ENCODE data around the gene SIK2. TPM values are rescaled to one million over a fixed set of nuclear protein-coding genes. Genes with fewer than 3 reads are reported as not detected.

The SIK2 gene
- total and polyA plus RNA-seq, 2 donors = 10.4 to 14.2 TPM

DNA sequence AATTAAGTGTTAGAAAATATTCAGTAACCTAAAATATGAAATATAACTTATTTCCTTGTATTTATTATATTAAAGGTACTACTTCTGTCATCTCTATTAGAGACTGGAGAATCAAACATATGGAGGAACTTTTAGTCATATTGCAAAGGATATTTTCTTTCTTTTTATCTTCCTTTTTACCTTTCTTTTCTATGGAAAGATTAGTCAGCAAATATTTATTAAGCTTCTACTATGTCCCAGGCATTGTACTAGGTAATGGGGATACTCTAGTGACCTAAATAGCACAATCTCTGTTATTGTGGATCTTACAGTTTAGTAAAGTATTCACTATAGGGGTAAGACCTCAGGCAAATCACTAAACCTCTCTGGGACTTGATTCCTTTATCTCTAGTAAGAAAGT, 18.3 kb downstream of the SIK2 start:
- DNase-seq (ENCODE audit: extremely low spot score) = no peak
- Histone ChIP-seq H3K36me3 (ENCODE audit: insufficient read depth) (no peaks in the 10 kb centered on the region), H3K4me1 (ENCODE audit: insufficient read depth) (no peaks in the 10 kb centered on the region)

GRCh38 chr11:111623527-111624030, 21.3 kb downstream of the SIK2 start:
- Histone ChIP-seq H3K27ac (ENCODE audit: low read depth) (no peak overlapping the region), H3K36me3 (ENCODE audit: insufficient read depth) (no peaks in the 10 kb centered on the region), H3K4me3 (ENCODE audit: low read depth, low read length) (no peak overlapping the region), H3K4me1 (ENCODE audit: insufficient read depth) (no peaks in the 10 kb centered on the region)
- DNase-seq (ENCODE audit: extremely low spot score) = no peak
- 95% methylated on average over 4 of the region's 4 CpGs for WGBS

More for the DNA sequence above, 18.3 kb downstream of the SIK2 start:
- no peak overlapping the region for H3K27ac ChIP-seq (ENCODE audit: low read depth)
- H3K4me3 ChIP-seq (ENCODE audit: low read depth, low read length) = no peak overlapping the region

DNA sequence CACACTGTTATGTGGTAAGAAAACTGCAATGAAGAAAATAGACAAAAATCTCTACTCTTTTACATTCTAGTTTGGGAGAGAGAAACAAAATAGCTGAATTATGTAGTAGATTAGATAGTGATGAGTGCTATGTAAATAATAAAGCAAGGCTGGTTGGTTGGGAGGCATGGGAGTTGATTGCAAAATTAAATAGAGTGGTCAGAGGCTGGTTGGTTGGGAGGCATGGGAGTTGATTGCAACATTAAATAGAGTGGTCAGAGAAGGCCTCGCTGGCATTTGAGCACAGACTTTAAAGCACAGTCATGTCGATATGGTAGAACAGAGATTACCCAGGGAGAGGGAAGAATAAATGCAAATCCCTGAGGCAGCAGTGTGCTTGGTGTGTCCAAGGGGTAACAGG, 22.4 kb downstream of the SIK2 start:
- Histone ChIP-seq H3K36me3 (ENCODE audit: insufficient read depth) (no peaks in the 10 kb centered on the region), H3K4me1 (ENCODE audit: insufficient read depth) (no peaks in the 10 kb centered on the region), H3K27ac (ENCODE audit: low read depth) (no peak overlapping the region), H3K4me3 (ENCODE audit: low read depth, low read length) (no peak overlapping the region)
- DNase-seq (ENCODE audit: extremely low spot score) = no peak
- WGBS = 87% methylated on average over 2 of the region's 2 CpGs

- Histone ChIP-seq H3K27ac (ENCODE audit: low read depth) (no peak overlapping the region), H3K4me1 (ENCODE audit: insufficient read depth) (no peaks in the 10 kb centered on the region), H3K36me3 (ENCODE audit: insufficient read depth) (no peaks in the 10 kb centered on the region), H3K4me3 (ENCODE audit: low read depth, low read length) (no peak overlapping the region)
- 90% methylated on average over 1 of the region's 1 CpG for WGBS
- DNase-seq (ENCODE audit: extremely low spot score) = no peak
These were observed 25.3 kb downstream of the SIK2 start for GRCh38 chr11:111627591-111627990.

DNA sequence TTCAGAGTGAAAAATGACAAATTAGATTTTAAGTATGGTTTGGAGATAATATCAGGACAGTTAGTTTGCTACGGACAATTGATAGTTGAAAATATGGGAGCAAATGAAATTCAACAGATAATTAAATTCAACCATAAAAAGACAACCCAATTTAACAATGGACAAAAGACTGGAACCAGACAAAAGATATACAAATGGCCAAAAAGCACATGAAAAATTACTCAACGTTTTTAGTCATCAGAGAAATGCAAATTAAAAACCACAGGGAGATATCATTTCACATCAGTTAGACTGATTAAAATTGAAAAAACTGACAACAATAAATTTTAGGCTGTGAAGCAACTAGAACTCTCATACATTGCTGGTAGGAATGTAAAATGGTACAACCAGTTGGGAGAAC, 27.2 kb downstream of the SIK2 start:
- WGBS = 84% methylated on average over 2 of the region's 2 CpGs
- DNase-seq (ENCODE audit: extremely low spot score) = no peak

DNA sequence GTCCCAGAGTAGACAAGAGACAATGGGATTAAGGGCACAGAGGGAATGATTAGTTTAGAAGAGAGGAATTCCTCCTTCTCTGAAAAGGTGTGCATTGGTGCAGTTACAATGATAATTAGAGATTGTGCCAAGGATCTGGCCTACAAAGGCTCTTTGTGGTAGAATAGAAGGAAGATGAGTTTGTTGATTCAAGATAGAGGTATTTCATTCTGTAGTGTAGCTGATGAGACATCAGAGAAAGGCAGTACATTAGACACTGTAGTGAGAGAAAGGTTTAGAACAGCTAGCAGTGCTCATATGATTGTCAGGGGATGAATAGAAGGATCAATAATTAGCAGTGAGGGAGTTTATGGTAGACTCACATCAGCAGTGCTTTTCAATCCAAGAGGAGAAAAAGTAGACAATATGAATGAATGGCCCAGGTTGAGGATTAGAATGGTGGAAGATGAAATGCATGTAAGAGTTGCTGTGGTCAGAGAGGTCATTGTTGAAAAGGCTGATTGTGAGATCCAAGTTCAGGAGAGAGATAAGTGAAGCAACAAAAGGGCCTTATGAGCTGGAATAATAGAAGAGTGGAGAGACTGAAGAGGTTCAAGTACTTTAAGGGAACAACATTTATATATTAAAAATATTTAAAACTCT, 28.9 kb downstream of the SIK2 start:
- H3K4me1 ChIP-seq (ENCODE audit: insufficient read depth) = no peaks in the 10 kb centered on the region
- H3K27ac ChIP-seq (ENCODE audit: low read depth) = no peak overlapping the region
- H3K4me3 ChIP-seq (ENCODE audit: low read depth, low read length) = no peak overlapping the region
- DNase-seq (ENCODE audit: extremely low spot score) = no peak
- no peaks in the 10 kb centered on the region for H3K36me3 ChIP-seq (ENCODE audit: insufficient read depth)

More for the DNA sequence above, 27.2 kb downstream of the SIK2 start:
- H3K27ac ChIP-seq (ENCODE audit: low read depth) = no peak overlapping the region
- no peaks in the 10 kb centered on the region for H3K4me1 ChIP-seq (ENCODE audit: insufficient read depth)
- no peak overlapping the region for H3K4me3 ChIP-seq (ENCODE audit: low read depth, low read length)
- no peaks in the 10 kb centered on the region for H3K36me3 ChIP-seq (ENCODE audit: insufficient read depth)

GRCh38 chr11:111631666-111632039, 29.4 kb downstream of the SIK2 start:
- Histone ChIP-seq H3K27ac (ENCODE audit: low read depth) (no peak overlapping the region), H3K4me1 (ENCODE audit: insufficient read depth) (no peaks in the 10 kb centered on the region), H3K36me3 (ENCODE audit: insufficient read depth) (no peaks in the 10 kb centered on the region), H3K4me3 (ENCODE audit: low read depth, low read length) (no peak overlapping the region)
- WGBS = 86% methylated on average over 3 of the region's 3 CpGs
- DNase-seq (ENCODE audit: extremely low spot score) = no peak

- Histone ChIP-seq H3K36me3 (ENCODE audit: insufficient read depth) (no peaks in the 10 kb centered on the region), H3K27ac (ENCODE audit: low read depth) (no peak overlapping the region), H3K4me1 (ENCODE audit: insufficient read depth) (no peaks in the 10 kb centered on the region), H3K4me3 (ENCODE audit: low read depth, low read length) (no peak overlapping the region)
- WGBS = 92% methylated on average over 4 of the region's 4 CpGs
- DNase-seq (ENCODE audit: extremely low spot score) = no peak
These were observed 30.4 kb downstream of the SIK2 start for GRCh38 chr11:111632516-111633220.

DNA sequence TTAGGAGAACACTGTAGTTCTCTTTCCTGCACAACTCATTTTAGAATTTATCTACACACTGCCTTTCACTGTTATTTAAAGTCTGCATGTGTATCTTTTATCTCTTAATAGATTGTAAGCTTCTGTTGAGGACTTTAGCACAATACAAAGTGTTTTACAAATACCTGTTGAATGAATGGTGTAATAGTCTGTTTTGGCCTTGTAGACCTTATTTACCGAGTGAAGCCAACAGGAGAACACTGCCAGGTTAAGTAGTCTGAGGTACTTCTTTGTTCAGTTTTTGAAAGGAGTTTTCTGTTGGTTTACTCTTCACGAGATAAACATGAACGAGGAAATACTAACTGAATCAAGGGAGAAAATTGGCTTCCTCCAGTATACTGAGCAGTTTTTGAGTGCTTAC, 31.0 kb downstream of the SIK2 start:
- Histone ChIP-seq H3K4me3 (ENCODE audit: low read depth, low read length) (no peak overlapping the region), H3K36me3 (ENCODE audit: insufficient read depth) (no peaks in the 10 kb centered on the region), H3K4me1 (ENCODE audit: insufficient read depth) (no peaks in the 10 kb centered on the region), H3K27ac (ENCODE audit: low read depth) (no peak overlapping the region)
- no peak for DNase-seq (ENCODE audit: extremely low spot score)
- 69% methylated on average over 3 of the region's 3 CpGs for WGBS

DNA sequence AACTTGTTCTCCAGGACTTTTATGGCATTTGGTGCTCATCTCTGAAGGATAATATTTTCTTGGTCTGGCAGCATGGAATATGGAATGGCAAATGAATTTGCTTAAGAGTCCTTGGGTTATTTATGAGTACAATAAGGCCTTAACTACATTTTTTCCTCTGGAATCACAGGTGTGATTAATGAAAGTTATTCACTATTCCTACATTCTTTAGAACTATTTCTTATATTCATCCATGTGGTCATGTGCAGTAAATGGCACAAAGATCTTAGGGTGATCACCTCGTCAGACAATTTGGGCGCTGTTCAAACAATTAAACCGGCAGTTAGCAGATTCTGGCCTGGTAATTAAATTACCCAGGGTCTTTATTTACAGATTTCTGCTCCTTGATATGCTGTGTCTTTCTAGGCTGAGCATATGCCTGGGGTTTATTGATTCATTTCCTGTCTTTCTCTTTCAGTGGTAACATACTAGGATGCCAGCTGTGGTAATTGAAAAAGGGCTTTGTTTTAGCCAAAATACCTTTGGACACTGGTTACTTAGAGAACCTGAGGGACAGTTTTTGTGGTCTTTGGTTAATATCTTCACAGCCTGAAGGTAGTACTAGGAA, 31.6 kb downstream of the SIK2 start:
- no peaks in the 10 kb centered on the region for H3K36me3 ChIP-seq (ENCODE audit: insufficient read depth)
- no peak for DNase-seq (ENCODE audit: extremely low spot score)
- H3K4me1 ChIP-seq (ENCODE audit: insufficient read depth) = no peaks in the 10 kb centered on the region
- H3K27ac ChIP-seq (ENCODE audit: low read depth) = peak overlapping the region; percentile 23
- 46% methylated on average over 3 of the region's 3 CpGs for WGBS
- H3K4me3 ChIP-seq (ENCODE audit: low read depth, low read length) = no peak overlapping the region

GRCh38 chr11:111634981-111635705, 32.9 kb downstream of the SIK2 start:
- no peak for DNase-seq (ENCODE audit: extremely low spot score)
- Histone ChIP-seq H3K4me3 (ENCODE audit: low read depth, low read length) (no peak overlapping the region), H3K4me1 (ENCODE audit: insufficient read depth) (no peaks in the 10 kb centered on the region), H3K36me3 (ENCODE audit: insufficient read depth) (no peaks in the 10 kb centered on the region), H3K27ac (ENCODE audit: low read depth) (peak overlapping the region; percentile 80)
- 34% methylated on average over 5 of the region's 5 CpGs for WGBS

- H3K36me3 ChIP-seq (ENCODE audit: insufficient read depth) = no peaks in the 10 kb centered on the region
- WGBS = 32% methylated on average over 1 of the region's 1 CpG
- H3K4me3 ChIP-seq (ENCODE audit: low read depth, low read length) = no peak overlapping the region
- H3K27ac ChIP-seq (ENCODE audit: low read depth) = peak overlapping the region; percentile 80
- DNase-seq (ENCODE audit: extremely low spot score) = peak; percentile 4
- no peaks in the 10 kb centered on the region for H3K4me1 ChIP-seq (ENCODE audit: insufficient read depth)
These were observed 33.4 kb downstream of the SIK2 start for GRCh38 chr11:111635706-111636045.

- no peak for DNase-seq (ENCODE audit: extremely low spot score)
- Histone ChIP-seq H3K36me3 (ENCODE audit: insufficient read depth) (no peaks in the 10 kb centered on the region), H3K4me1 (ENCODE audit: insufficient read depth) (no peaks in the 10 kb centered on the region), H3K4me3 (ENCODE audit: low read depth, low read length) (no peak overlapping the region), H3K27ac (ENCODE audit: low read depth) (no peak overlapping the region)
- WGBS = 98% methylated on average over 4 of the region's 4 CpGs
These were observed 35.6 kb downstream of the SIK2 start for GRCh38 chr11:111637885-111638284.

Data from urinary bladder (tissue), 4 donors.